Transverse colon (tissue), 4 donors: ENCODE data around the gene RMND1.

Experiments used
- CTCF ChIP-seq, 5 experiments: fragments of 200-600 bp in 3 of 5; fragments of 450-650 bp in 2 of 5; sonication (generic) in 3 of 5; IDR thresholded peaks; 1 replicate in 2 of 5; 2 replicates in 3 of 5; pipeline ENCODE4 v1.5.1; 2016 to 2017; ENCODE audit warnings: antibody characterized with exemption in 5 of 5, inconsistent platforms in 3 of 5, mild to moderate bottlenecking in 2 of 5, moderate library complexity in 1 of 5
- EP300 ChIP-seq: sonication (generic); formaldehyde crosslinking; IDR thresholded peaks from one replicate; pipeline ENCODE4 v1.6.1; 2017; ENCODE audit warnings: antibody characterized with exemption, low read depth
- POLR2A ChIP-seq: fragments of 450-650 bp; IDR thresholded peaks from one replicate; pipeline ENCODE4 v1.6.1; 2016; ENCODE audit warnings: antibody characterized with exemption, mild to moderate bottlenecking, moderate library complexity
- POLR2AphosphoS5 ChIP-seq, 3 donors: sonication (generic); formaldehyde crosslinking; IDR thresholded peaks; one replicate each; pipeline ENCODE4 v1.6.1; 2016; ENCODE audit warnings: antibody characterized with exemption in 3 of 3

- no peak for TF ChIP-seq CTCF (IDR thresholded peaks at IDR 0.05)
- TF ChIP-seq EP300 = no peak
- no peak for TF ChIP-seq POLR2AphosphoS5 (IDR thresholded peaks at IDR 0.05)
- TF ChIP-seq POLR2A = no peak
Observed at GRCh38 chr6:151381722-151382121, 70.2 kb downstream of the RMND1 start.
